GM18868 (cell line): ENCODE results near the gene FXYD1.

ENCODE experiments used
- ATAC-seq: cut with Tn5 transposase; IDR thresholded peaks from one replicate; pipeline ENCODE4 v1.9.1; 2021; ENCODE audit warnings: mild to moderate bottlenecking, moderate library complexity; ENCODE audit not compliant: unreplicated experiment

The FXYD1 gene

GRCh38 chr19:35160629-35161433 is 22.2 kb downstream of the FXYD1 start:
- no peak for ATAC-seq

GRCh38 chr19:35161434-35161743 is 22.8 kb downstream of the FXYD1 start:
- no peak for ATAC-seq

GRCh38 chr19:35162471-35163326 is 24.1 kb downstream of the FXYD1 start:
- ATAC-seq: no peak

- ATAC-seq: no peak
Observed at GRCh38 chr19:35164418-35164817, 25.8 kb downstream of the FXYD1 start.

GRCh38 chr19:35165200-35166058 is 26.8 kb downstream of the FXYD1 start:
- ATAC-seq: no peak

- no peak for ATAC-seq
Observed at GRCh38 chr19:35166100-35167063, 27.8 kb downstream of the FXYD1 start.

GRCh38 chr19:35167251-35168119 is 28.9 kb downstream of the FXYD1 start:
- no peak for ATAC-seq

GRCh38 chr19:35168196-35168595 is 29.6 kb downstream of the FXYD1 start:
- no peak for ATAC-seq

GRCh38 chr19:35169221-35169995 is 30.8 kb downstream of the FXYD1 start:
- no peak for ATAC-seq

GRCh38 chr19:35170359-35171061 is 31.9 kb downstream of the FXYD1 start:
- no peak for ATAC-seq

- no peak for ATAC-seq
Observed at GRCh38 chr19:35171730-35172129, 33.1 kb downstream of the FXYD1 start.

GRCh38 chr19:35174226-35174625 is 35.6 kb downstream of the FXYD1 start:
- no peak for ATAC-seq

- no peak for ATAC-seq
Observed at GRCh38 chr19:35176181-35176570, 37.6 kb downstream of the FXYD1 start.

GRCh38 chr19:35177377-35178274 is 39.0 kb downstream of the FXYD1 start:
- ATAC-seq: no peak

- no peak for ATAC-seq
Observed at GRCh38 chr19:35178701-35179100, 40.1 kb downstream of the FXYD1 start.

GRCh38 chr19:35179830-35180229 is 41.2 kb downstream of the FXYD1 start:
- ATAC-seq: no peak

GRCh38 chr19:35181387-35181786 is 42.8 kb downstream of the FXYD1 start:
- ATAC-seq: no peak
